K562 (cell line): ENCODE measurements around the gene SLC22A23. TPM values are rescaled to one million over a fixed set of nuclear protein-coding genes. Genes with fewer than 3 reads are reported as not detected.

Source experiments
- ARID4B ChIP-seq: sonication (generic); formaldehyde crosslinking; IDR thresholded peaks from 2 replicates; pipeline ENCODE4 v1.8.0; 2022; ENCODE audit warnings: mild to moderate bottlenecking, missing genetic modification reagents
- GTF2E2 ChIP-seq: fragments of 200-800 bp; sonication (Bioruptor generic); IDR thresholded peaks from 2 replicates; pipeline ENCODE4 v1.6.1; 2016; ENCODE audit warnings: missing genetic modification characterization, missing compliant biosample characterization
- HBP1 ChIP-seq: fragments of 450-650 bp; formaldehyde crosslinking; IDR thresholded peaks from 2 replicates; pipeline ENCODE4 v1.4.0; 2022; ENCODE audit warnings: missing genetic modification characterization
- HCFC1 ChIP-seq: IDR thresholded peaks from 2 replicates; pipeline ENCODE4 v1.6.1; 2012; ENCODE audit warnings: low read depth, low read length, improper control_type of control experiment
- KLF1 ChIP-seq: fragments of 450-650 bp; IDR thresholded peaks from 2 replicates; pipeline ENCODE4 v1.6.1; 2016; ENCODE audit warnings: missing genetic modification characterization, missing compliant biosample characterization
- LARP7 ChIP-seq: fragments of 450-650 bp; IDR thresholded peaks from 2 replicates; pipeline ENCODE4 v1.6.1; 2016
- LEF1 ChIP-seq: fragments of 450-650 bp; IDR thresholded peaks from 2 replicates; pipeline ENCODE4 v1.6.1; 2016; ENCODE audit warnings: mild to moderate bottlenecking
- MNT ChIP-seq, 2 experiments: fragments of 450-650 bp; conservative IDR thresholded peaks; 2 replicates each; pipeline ENCODE4 v1.6.1; 2017; ENCODE audit warnings: mild to moderate bottlenecking in 2 of 2, moderate library complexity in 2 of 2
- MYC ChIP-seq, 2 experiments: fragments of 250-450 bp in 1 of 2; sonication (Bioruptor Pico) in 1 of 2; IDR thresholded peaks; 2 replicates each; pipeline versions ENCODE4 v1.5.1 to v1.6.1; 2012 to 2021; ENCODE audit warnings: low read depth in 2 of 2, borderline replicate concordance in 1 of 2, improper control_type of control experiment in 1 of 2, low read length in 1 of 2, mild to moderate bottlenecking in 1 of 2, moderate library complexity in 1 of 2
- NCOA2 ChIP-seq, 2 experiments: fragments of 450-650 bp; IDR thresholded peaks; 2 replicates each; pipeline ENCODE4 v1.6.1; 2018; ENCODE audit warnings: mild to moderate bottlenecking in 2 of 2, moderate library complexity in 1 of 2; ENCODE audit not compliant: partially characterized antibody in 2 of 2
- NCOA4 ChIP-seq: fragments of 450-650 bp; IDR thresholded peaks from 2 replicates; pipeline ENCODE4 v1.6.1; 2018; ENCODE audit warnings: mild to moderate bottlenecking; ENCODE audit not compliant: partially characterized antibody
- PBX2 ChIP-seq, 2 experiments: IDR thresholded peaks in 1 of 2; conservative IDR thresholded peaks in 1 of 2; 2 replicates each; pipeline ENCODE4 v1.6.1; 2016; ENCODE audit warnings: low read depth in 2 of 2, mild to moderate bottlenecking in 1 of 2, missing compliant biosample characterization in 1 of 2, missing genetic modification characterization in 1 of 2, moderate library complexity in 1 of 2
- PHB ChIP-seq: fragments of 250-450 bp; sonication (Bioruptor Pico); IDR thresholded peaks from 2 replicates; pipeline ENCODE4 v1.5.0; 2021
- PML ChIP-seq: IDR thresholded peaks from 2 replicates; pipeline ENCODE4 v1.6.1; 2012; ENCODE audit warnings: low read length, inconsistent platforms
- RAD51 ChIP-seq: fragments of 450-650 bp; IDR thresholded peaks from 2 replicates; pipeline ENCODE4 v1.7.1; 2016; ENCODE audit warnings: low read depth, mild to moderate bottlenecking, borderline replicate concordance
- RBM25 ChIP-seq: fragments of 200-400 bp; formaldehyde crosslinking; IDR thresholded peaks from 2 replicates; pipeline ENCODE4 v1.6.1; 2018; ENCODE audit warnings: low read length, low read depth, moderate library complexity; ENCODE audit not compliant: severe bottlenecking
- XRCC5 ChIP-seq: fragments of 200-400 bp; formaldehyde crosslinking; IDR thresholded peaks from 2 replicates; pipeline ENCODE4 v1.6.1; 2017; ENCODE audit warnings: low read depth, mild to moderate bottlenecking, low read length
- polyA plus RNA-seq, 8 experiments: library from polyadenylated mRNA; depleted of rRNA in 4 of 8; stranded (reverse) in 5 of 8; unstranded in 3 of 8; fragments of >200 nt; fragmentation: Nextera tagmentation in 2 of 8; fragmentation: Illumina TruSeq in 1 of 8; extraction: Ambion mirVana in 2 of 8; extraction: Trizol in 1 of 8; gene quantifications; 2 replicates each; pipeline versions ENCODE4 v1.2.1 to v1.2.3, GENCODE V29; 2011 to 2014; ENCODE audit warnings: inconsistent platforms in 1 of 8, missing spikeins in 1 of 8
- total RNA-seq, 7 experiments: library from RNA; depleted of rRNA in 6 of 7; stranded (reverse); fragments of >200 nt in 6 of 7; fragmentation: Illumina TruSeq in 2 of 7; extraction: Trizol in 2 of 7; gene quantifications; 2 replicates each; pipeline versions ENCODE4 v1.2.1 to v1.2.3, GENCODE V29; 2011 to 2021; ENCODE audit warnings: low replicate concordance in 1 of 7

The SLC22A23 gene
- total and polyA plus RNA-seq, 9 of the 15 experiments (the other 6 are each of a cell fraction or from before 2014, with no cell fraction given): 0.30 to 8.7 (median 2.5) TPM

- no peak for TF ChIP-seq NCOA4
- peak; percentile 56 for TF ChIP-seq MYC (IDR thresholded peaks at IDR 0.05; ENCODE audit: low read depth, low read length)
- TF ChIP-seq MYC (CRISPR knock-in tag; IDR thresholded peaks at IDR 0.05; ENCODE audit: borderline replicate concordance, low read depth): no peak
- TF ChIP-seq PML: 0 out of 2 replicates have a peak, but pooled peaks have one; percentile 66
- no peak for TF ChIP-seq RAD51
- no peak for TF ChIP-seq NCOA2 (IDR thresholded peaks at IDR 0.05; ENCODE audit: partially characterized antibody in 2 of 2)
- TF ChIP-seq XRCC5: no peak
- 0 out of 2 replicates have a peak, but pooled peaks have one; percentile 29 for TF ChIP-seq PBX2 (CRISPR knock-in tag; IDR thresholded peaks at IDR 0.05; ENCODE audit: low read depth)
- peak; percentile 97 for TF ChIP-seq PBX2 (tag; conservative IDR thresholded peaks at IDR 0.05; ENCODE audit: low read depth)
- TF ChIP-seq LARP7: no peak
- no peak for TF ChIP-seq GTF2E2 (tag)
- TF ChIP-seq ARID4B (CRISPR knock-in tag): no peak
- TF ChIP-seq LEF1: no peak; the same call in 1 of the 2 replicates
- no peak for TF ChIP-seq KLF1 (tag)
- TF ChIP-seq PHB: no peak
- no peak for TF ChIP-seq HCFC1
- no peak for TF ChIP-seq HBP1 (CRISPR knock-in tag)
- TF ChIP-seq RBM25: no peak
- peak in 1 of 2 experiments; percentile 66; a peak in 2 of 4 replicates for TF ChIP-seq MNT (conservative IDR thresholded peaks at IDR 0.05)
Measured at GRCh38 chr6:3291987-3292386, 164.9 kb downstream of the SLC22A23 start (continued).
